Spleen (tissue), 11 donors: ENCODE measurements around the gene CHPF. TPM values are rescaled to one million over a fixed set of nuclear protein-coding genes. Genes with fewer than 3 reads are reported as not detected.
A peak's percentile ranks its signal among the peaks of the same experiment; 100 is the strongest.

Experiments used
- DNase-seq: peaks from one replicate; pipeline ENCODE4 v3.0.0-alpha.2; 2020
- H3K27ac ChIP-seq, 8 donors: fragments of 200-600 bp; sonication (generic) in 7 of 8; 1 replicate in 4 of 8; 2 replicates in 4 of 8; pipeline versions ENCODE4 v1.5.0 to v1.8.0; 2016 to 2021; ENCODE audit warnings: inconsistent platforms in 4 of 8, mild to moderate bottlenecking in 4 of 8, moderate library complexity in 1 of 8
- H3K27me3 ChIP-seq, 7 donors: fragments of 200-600 bp; sonication (generic) in 6 of 7; replicated peaks in 1 of 7; 1 replicate in 4 of 7; 2 replicates in 3 of 7; pipeline versions ENCODE4 v1.5.0 to v1.8.0; 2016 to 2021; ENCODE audit warnings: inconsistent platforms in 3 of 7, mild to moderate bottlenecking in 1 of 7
- H3K36me3 ChIP-seq, 6 donors: fragments of 200-600 bp; sonication (generic) in 5 of 6; 1 replicate in 4 of 6; 2 replicates in 2 of 6; pipeline versions ENCODE4 v1.5.0 to v1.8.0; 2016 to 2021; ENCODE audit warnings: inconsistent platforms in 2 of 6
- H3K4me1 ChIP-seq, 6 donors: fragments of 200-600 bp; sonication (generic) in 5 of 6; 1 replicate in 3 of 6; 2 replicates in 3 of 6; pipeline versions ENCODE4 v1.5.0 to v1.8.0; 2016 to 2021; ENCODE audit warnings: inconsistent platforms in 3 of 6
- H3K4me3 ChIP-seq, 8 donors: fragments of 200-600 bp; sonication (generic) in 7 of 8; 1 replicate in 4 of 8; 2 replicates in 4 of 8; pipeline versions ENCODE4 v1.5.0 to v1.8.0; 2016 to 2021; ENCODE audit warnings: inconsistent platforms in 4 of 8, mild to moderate bottlenecking in 4 of 8, moderate library complexity in 2 of 8
- H3K9me3 ChIP-seq, 8 donors: fragments of 200-600 bp; sonication (generic) in 7 of 8; 1 replicate in 4 of 8; 2 replicates in 4 of 8; pipeline versions ENCODE4 v1.5.0 to v1.8.0; 2016 to 2021; ENCODE audit warnings: inconsistent platforms in 4 of 8
- POLR2A ChIP-seq, 3 donors: fragments of 450-650 bp; IDR thresholded peaks; one replicate each; pipeline ENCODE4 v1.5.1; 2017; ENCODE audit warnings: antibody characterized with exemption in 3 of 3, mild to moderate bottlenecking in 1 of 3
- POLR2AphosphoS5 ChIP-seq, 3 donors: sonication (generic); formaldehyde crosslinking; IDR thresholded peaks; one replicate each; pipeline ENCODE4 v1.5.1; 2017; ENCODE audit warnings: antibody characterized with exemption in 3 of 3
- WGBS, 5 donors: extraction: QIAGEN DNeasy Blood & Tissue Kit in 3 of 5; methylation state at CpG; one replicate each; pipeline versions ENCODE4 v1.1.5 to v1.1.7; 2013 to 2018; 5-methylcytosine and 5-hydroxymethylcytosine counted together
- intact Hi-C: fragments of 100-400 bp; cut with DNase I; formaldehyde crosslinking; loops from one replicate; pipeline ENCODE4 v1.15.0; 2023; ENCODE audit warnings: low total_unique reads
- polyA plus RNA-seq, 3 donors: library from polyadenylated mRNA; stranded (reverse); fragments of 200-250 nt; gene quantifications; one replicate each; pipeline ENCODE4 v1.2.1, GENCODE V29; 2013
- total RNA-seq, 7 donors: library from RNA; depleted of rRNA in 3 of 7; stranded (reverse); fragments of >200 nt in 3 of 7; fragmentation: NEBNext Ultra II Directional in 4 of 7; extraction: Animal tissue kit (Norgen Biotek cat#: 25700) in 4 of 7; gene quantifications; one replicate each; pipeline versions ENCODE4 v1.1.0 to v1.2.1, GENCODE V29; 2016 to 2021
- TF ChIP-seq, protein P1 (sequence below), 11 experiments: fragments of 200-600 bp in 7 of 11; fragments of 450-650 bp in 4 of 11; sonication (generic) in 4 of 11; IDR thresholded peaks in 8 of 11; conservative IDR thresholded peaks in 3 of 11; 1 replicate in 7 of 11; 2 replicates in 4 of 11; pipeline versions ENCODE4 v1.4.0 to v1.8.0; 2016 to 2021; ENCODE audit warnings: antibody characterized with exemption in 11 of 11, inconsistent platforms in 4 of 11, mild to moderate bottlenecking in 1 of 11
- donor health status: healthy with polysubstance abuse.
- donor health status: DM: no; HTN: no; CAD: no; lungs with moderate emphysema.
- donor health status: DM: no; HTN: no; CAD: no.
- donor health status: Bipolar disorder and iron deficiency.
- donor health status: healthy.
- donor health status: DM: no; HTN: no; CAD: no.
- donor health status: DM: yes; HTN: yes; CAD: no.

Gene CHPF
- total and polyA plus RNA-seq, 10 donors, result 2.8 to 26.2 (median 13.2) TPM

GRCh38 chr2:219536967-219537366 is 6.6 kb downstream of the CHPF start:
- Histone ChIP-seq H3K36me3 (peaks cover 0 to 20% (median 6%) of the 10 kb centered on the region in 6 donors), H3K27ac (no peak overlapping the region), H3K4me1 (peaks cover 5 to 12% (median 8%) of the 10 kb centered on the region in 6 donors), H3K9me3 (no peaks in the 10 kb centered on the region), H3K4me3 (no peak overlapping the region), H3K27me3 (peaks cover 0 to 81% (median 10%) of the 10 kb centered on the region in 7 donors)
- TF ChIP-seq, protein P1, sequence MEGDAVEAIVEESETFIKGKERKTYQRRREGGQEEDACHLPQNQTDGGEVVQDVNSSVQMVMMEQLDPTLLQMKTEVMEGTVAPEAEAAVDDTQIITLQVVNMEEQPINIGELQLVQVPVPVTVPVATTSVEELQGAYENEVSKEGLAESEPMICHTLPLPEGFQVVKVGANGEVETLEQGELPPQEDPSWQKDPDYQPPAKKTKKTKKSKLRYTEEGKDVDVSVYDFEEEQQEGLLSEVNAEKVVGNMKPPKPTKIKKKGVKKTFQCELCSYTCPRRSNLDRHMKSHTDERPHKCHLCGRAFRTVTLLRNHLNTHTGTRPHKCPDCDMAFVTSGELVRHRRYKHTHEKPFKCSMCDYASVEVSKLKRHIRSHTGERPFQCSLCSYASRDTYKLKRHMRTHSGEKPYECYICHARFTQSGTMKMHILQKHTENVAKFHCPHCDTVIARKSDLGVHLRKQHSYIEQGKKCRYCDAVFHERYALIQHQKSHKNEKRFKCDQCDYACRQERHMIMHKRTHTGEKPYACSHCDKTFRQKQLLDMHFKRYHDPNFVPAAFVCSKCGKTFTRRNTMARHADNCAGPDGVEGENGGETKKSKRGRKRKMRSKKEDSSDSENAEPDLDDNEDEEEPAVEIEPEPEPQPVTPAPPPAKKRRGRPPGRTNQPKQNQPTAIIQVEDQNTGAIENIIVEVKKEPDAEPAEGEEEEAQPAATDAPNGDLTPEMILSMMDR (IDR thresholded peaks at IDR 0.05 in 8 of 11, conservative IDR thresholded peaks at IDR 0.05 in 3 of 11), result no peak
- TF ChIP-seq POLR2AphosphoS5 (IDR thresholded peaks at IDR 0.05) (no peak), POLR2A (IDR thresholded peaks at IDR 0.05) (no peak)
- 56 to 69% (median 66%) methylated on average over 3 to 9 of the region's 9 CpGs for WGBS, 5 donors
- DNase-seq, result no peak
- intact Hi-C loops, result loop anchor here (10.0 kb wide), 1 partner anchor 62 kb away; no protein-coding TSS in a partner anchor

GRCh38 chr2:219536425-219536824 is 7.2 kb downstream of the CHPF start:
- H3K27me3 ChIP-seq, result peaks cover 0 to 81% (median 10%) of the 10 kb centered on the region in 7 donors
- intact Hi-C loops, result loop anchor here (10.0 kb wide), 1 partner anchor 62 kb away; no protein-coding TSS in a partner anchor
- peaks cover 0 to 20% (median 6%) of the 10 kb centered on the region in 6 donors for H3K36me3 ChIP-seq
- no peak overlapping the region for H3K4me3 ChIP-seq
- TF ChIP-seq, protein P1 (IDR thresholded peaks at IDR 0.05 in 8 of 11, conservative IDR thresholded peaks at IDR 0.05 in 3 of 11), result no peak
- TF ChIP-seq POLR2A (IDR thresholded peaks at IDR 0.05) (no peak), POLR2AphosphoS5 (IDR thresholded peaks at IDR 0.05) (no peak)
- DNase-seq, result no peak
- 71 to 83% (median 77%) methylated on average over 16 of the region's 16 CpGs for WGBS, 5 donors
- peaks cover 2 to 6% (median 3%) of the 10 kb centered on the region in 6 donors for H3K4me1 ChIP-seq
- H3K27ac ChIP-seq, result no peak overlapping the region
- H3K9me3 ChIP-seq, result no peaks in the 10 kb centered on the region

DNA sequence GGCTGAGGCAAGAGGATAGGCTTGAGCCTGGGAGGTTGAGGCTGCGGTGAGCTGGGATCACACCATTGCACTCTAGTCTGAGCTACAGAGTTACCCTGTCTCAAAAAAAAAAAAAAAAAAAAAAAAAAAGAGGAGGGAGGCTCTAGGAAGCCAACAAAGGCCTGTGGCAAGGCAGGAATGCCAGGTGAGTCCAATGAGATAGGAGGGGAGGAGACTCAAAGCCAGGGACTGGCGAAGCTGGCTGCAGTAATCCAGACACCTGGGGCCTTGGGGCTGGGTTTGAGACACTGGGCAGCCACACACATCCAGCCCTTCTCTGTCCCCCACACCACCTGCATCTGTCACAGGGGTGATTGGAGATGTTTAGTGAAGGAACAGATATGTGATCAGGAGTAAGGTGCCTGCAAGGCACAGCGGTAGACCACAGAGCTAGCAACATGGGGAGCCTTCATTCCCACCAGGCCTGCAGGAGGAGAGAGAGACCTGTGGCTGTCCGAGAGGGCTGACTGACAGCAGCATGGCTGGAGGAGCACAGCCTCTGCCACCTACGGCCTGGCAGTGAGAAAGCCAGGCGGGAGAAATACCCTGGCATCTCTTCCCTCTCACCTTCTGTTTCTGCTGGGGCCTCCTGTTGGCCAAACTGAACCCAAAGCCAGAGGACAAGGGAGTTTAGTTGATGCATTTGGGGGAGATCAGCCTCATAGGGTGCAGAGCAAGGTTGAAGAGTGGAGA is 9.5 kb downstream of the CHPF start:
- no peak overlapping the region for H3K27ac ChIP-seq
- WGBS, 5 donors, result 75 to 94% (median 84%) methylated on average over 6 of the region's 6 CpGs
- intact Hi-C loops, result loop anchor here (10.0 kb wide), 1 partner anchor 59 kb away; no protein-coding TSS in a partner anchor
- H3K4me1 ChIP-seq, result peaks cover 0 to 9% (median 6%) of the 10 kb centered on the region in 6 donors
- H3K36me3 ChIP-seq, result peaks cover 0 to 4% (median under 1%) of the 10 kb centered on the region in 6 donors
- no peak for DNase-seq
- no peaks in the 10 kb centered on the region for H3K9me3 ChIP-seq
- H3K4me3 ChIP-seq, result no peak overlapping the region
- peaks cover 5 to 81% (median 21%) of the 10 kb centered on the region in 7 donors for H3K27me3 ChIP-seq
- TF ChIP-seq POLR2AphosphoS5 (IDR thresholded peaks at IDR 0.05), result no peak

DNA sequence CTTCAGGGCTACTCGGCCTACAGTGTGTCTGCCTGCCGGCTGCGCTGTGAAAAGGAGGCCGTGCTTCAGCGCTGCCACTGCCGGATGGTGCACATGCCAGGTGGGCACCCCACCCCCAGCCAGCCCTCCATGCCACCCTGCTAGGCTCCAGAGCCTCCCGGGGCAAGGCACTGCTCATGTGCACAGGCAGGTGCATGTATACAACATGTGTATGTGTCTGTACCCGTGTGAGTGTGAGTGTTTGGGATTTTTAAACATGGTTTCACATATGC is 11.3 kb downstream of the CHPF start:
- H3K27me3 ChIP-seq, result peaks cover 5 to 81% (median 34%) of the 10 kb centered on the region in 7 donors
- TF ChIP-seq, protein P1 (IDR thresholded peaks at IDR 0.05 in 8 of 11, conservative IDR thresholded peaks at IDR 0.05 in 3 of 11), result no peak
- TF ChIP-seq POLR2A (IDR thresholded peaks at IDR 0.05) (no peak), POLR2AphosphoS5 (IDR thresholded peaks at IDR 0.05) (no peak)
- H3K4me3 ChIP-seq, result no peak overlapping the region
- no peak overlapping the region for H3K27ac ChIP-seq
- H3K9me3 ChIP-seq, result no peaks in the 10 kb centered on the region
- peak; percentile 71 for DNase-seq
- H3K4me1 ChIP-seq, result peaks cover 0 to 9% (median 6%) of the 10 kb centered on the region in 6 donors
- WGBS, 5 donors, result 67 to 92% (median 85%) methylated on average over 1 to 8 of the region's 8 CpGs
- no peaks in the 10 kb centered on the region for H3K36me3 ChIP-seq
- intact Hi-C loops, result loop anchor here (10.0 kb wide), 1 partner anchor 58 kb away; no protein-coding TSS in a partner anchor
